Peyer's patch (tissue), 4 donors: ENCODE data around the gene CMC4. TPM values are rescaled to one million over a fixed set of nuclear protein-coding genes. Genes with fewer than 3 reads are reported as not detected.

Source experiments
- DNase-seq, 3 donors: peaks; one replicate each; pipeline ENCODE4 v3.0.0-alpha.2; 2017 to 2019
- H3K27ac ChIP-seq, 4 donors: fragments of 200-600 bp; sonication (generic); one replicate each; pipeline ENCODE4 v1.5.1; 2016 to 2019
- H3K27me3 ChIP-seq, 2 donors: fragments of 200-600 bp; sonication (generic); one replicate each; pipeline ENCODE4 v1.5.1; 2019
- H3K36me3 ChIP-seq, 3 donors: fragments of 200-600 bp; sonication (generic); one replicate each; pipeline ENCODE4 v1.5.1; 2016 to 2019
- H3K4me1 ChIP-seq, 4 donors: fragments of 200-600 bp; sonication (generic); one replicate each; pipeline ENCODE4 v1.5.1; 2016 to 2019
- H3K4me3 ChIP-seq, 4 donors: fragments of 200-600 bp; sonication (generic); 1 replicate in 3 of 4; 2 replicates in 1 of 4; pipeline ENCODE4 v1.5.1; 2016 to 2019; ENCODE audit warnings: mild to moderate bottlenecking in 1 of 4
- H3K9me3 ChIP-seq, 4 donors: fragments of 200-600 bp; sonication (generic); one replicate each; pipeline ENCODE4 v1.5.1; 2016 to 2019; ENCODE audit warnings: mild to moderate bottlenecking in 1 of 4
- POLR2A ChIP-seq, 2 donors: fragments of 450-650 bp; IDR thresholded peaks; one replicate each; pipeline ENCODE4 v1.5.1; 2017; ENCODE audit warnings: antibody characterized with exemption in 2 of 2, mild to moderate bottlenecking in 2 of 2, moderate library complexity in 2 of 2
- total RNA-seq, 4 donors: library from RNA; depleted of rRNA; stranded (reverse); fragments of >200 nt; gene quantifications; one replicate each; pipeline ENCODE4 v1.1.0, GENCODE V29; 2016
- TF ChIP-seq, protein P1 (sequence below), 6 experiments: fragments of 450-650 bp in 4 of 6; fragments of 200-600 bp in 2 of 6; sonication (generic) in 1 of 6; IDR thresholded peaks; one replicate each; pipeline ENCODE4 v1.5.1; 2017 to 2019; ENCODE audit warnings: antibody characterized with exemption in 6 of 6, mild to moderate bottlenecking in 3 of 6, moderate library complexity in 1 of 6

The CMC4 gene
- total RNA-seq, 4 donors from 2014 or later: 3.8 to 20.6 (median 11.8) TPM

- TF ChIP-seq, protein P1, sequence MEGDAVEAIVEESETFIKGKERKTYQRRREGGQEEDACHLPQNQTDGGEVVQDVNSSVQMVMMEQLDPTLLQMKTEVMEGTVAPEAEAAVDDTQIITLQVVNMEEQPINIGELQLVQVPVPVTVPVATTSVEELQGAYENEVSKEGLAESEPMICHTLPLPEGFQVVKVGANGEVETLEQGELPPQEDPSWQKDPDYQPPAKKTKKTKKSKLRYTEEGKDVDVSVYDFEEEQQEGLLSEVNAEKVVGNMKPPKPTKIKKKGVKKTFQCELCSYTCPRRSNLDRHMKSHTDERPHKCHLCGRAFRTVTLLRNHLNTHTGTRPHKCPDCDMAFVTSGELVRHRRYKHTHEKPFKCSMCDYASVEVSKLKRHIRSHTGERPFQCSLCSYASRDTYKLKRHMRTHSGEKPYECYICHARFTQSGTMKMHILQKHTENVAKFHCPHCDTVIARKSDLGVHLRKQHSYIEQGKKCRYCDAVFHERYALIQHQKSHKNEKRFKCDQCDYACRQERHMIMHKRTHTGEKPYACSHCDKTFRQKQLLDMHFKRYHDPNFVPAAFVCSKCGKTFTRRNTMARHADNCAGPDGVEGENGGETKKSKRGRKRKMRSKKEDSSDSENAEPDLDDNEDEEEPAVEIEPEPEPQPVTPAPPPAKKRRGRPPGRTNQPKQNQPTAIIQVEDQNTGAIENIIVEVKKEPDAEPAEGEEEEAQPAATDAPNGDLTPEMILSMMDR (IDR thresholded peaks at IDR 0.05): peak; percentile 38 to 74 (median 68)
- TF ChIP-seq POLR2A (IDR thresholded peaks at IDR 0.05): no peak
- H3K27ac ChIP-seq: peak overlapping the region in 2 of 4 donors; percentile 35 to 69
- peaks cover 0 to 5% (median 0%) of the 10 kb centered on the region in 4 donors for H3K4me1 ChIP-seq
- H3K9me3 ChIP-seq: no peaks in the 10 kb centered on the region
- DNase-seq: peak; percentile 45 to 79 (median 76)
- H3K36me3 ChIP-seq: no peaks in the 10 kb centered on the region
- no peaks in the 10 kb centered on the region for H3K27me3 ChIP-seq
- H3K4me3 ChIP-seq: peak overlapping the region in 2 of 4 donors; percentile 15 to 24
These were observed 13.8 kb downstream of the CMC4 start for GRCh38 chrX:155056877-155057792.

GRCh38 chrX:155056471-155056870 lies 14.5 kb downstream of the CMC4 start:
- Histone ChIP-seq H3K4me1 (peaks cover 0 to 5% (median 0%) of the 10 kb centered on the region in 4 donors), H3K4me3 (no peak overlapping the region), H3K27ac (peak overlapping the region in 2 of 4 donors; percentile 35 to 69)

DNA sequence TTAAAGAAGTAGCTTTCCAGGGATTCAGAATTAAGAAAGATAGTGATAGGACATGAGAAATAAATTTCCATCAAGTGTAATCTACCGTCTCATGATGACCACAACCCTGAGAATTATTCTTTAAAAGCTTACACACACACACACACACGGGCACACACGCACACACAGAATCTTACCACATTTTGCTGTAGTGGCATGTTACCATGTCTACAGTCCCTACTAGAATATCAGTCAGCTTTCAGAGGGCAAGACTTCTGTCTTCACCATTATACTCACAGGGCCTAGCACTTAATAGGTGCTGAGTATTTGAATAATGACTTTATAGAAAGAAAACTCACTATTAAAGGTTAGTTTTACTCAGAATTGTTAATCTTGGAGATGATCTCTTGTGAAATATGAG lies 15.4 kb downstream of the CMC4 start:
- Histone ChIP-seq H3K4me3 (no peak overlapping the region), H3K9me3 (no peaks in the 10 kb centered on the region), H3K27ac (no peak overlapping the region), H3K36me3 (no peaks in the 10 kb centered on the region), H3K27me3 (no peaks in the 10 kb centered on the region), H3K4me1 (peaks cover 0 to 5% (median 0%) of the 10 kb centered on the region in 4 donors)
- no peak for DNase-seq
- TF ChIP-seq POLR2A (IDR thresholded peaks at IDR 0.05): no peak

More at GRCh38 chrX:155056471-155056870, 14.5 kb downstream of the CMC4 start:
- Histone ChIP-seq H3K27me3 (no peaks in the 10 kb centered on the region), H3K36me3 (no peaks in the 10 kb centered on the region), H3K9me3 (no peaks in the 10 kb centered on the region)
- no peak for DNase-seq
- no peak for TF ChIP-seq POLR2A (IDR thresholded peaks at IDR 0.05)
- TF ChIP-seq, protein P1 (IDR thresholded peaks at IDR 0.05): no peak

GRCh38 chrX:155054255-155054654 lies 16.7 kb downstream of the CMC4 start:
- Histone ChIP-seq H3K27ac (no peak overlapping the region), H3K36me3 (no peaks in the 10 kb centered on the region), H3K4me1 (peaks cover 0 to 5% (median 0%) of the 10 kb centered on the region in 4 donors), H3K4me3 (no peak overlapping the region), H3K27me3 (no peaks in the 10 kb centered on the region), H3K9me3 (no peaks in the 10 kb centered on the region)
- TF ChIP-seq POLR2A (IDR thresholded peaks at IDR 0.05): no peak
- TF ChIP-seq, protein P1 (IDR thresholded peaks at IDR 0.05): no peak
- DNase-seq: no peak

DNA sequence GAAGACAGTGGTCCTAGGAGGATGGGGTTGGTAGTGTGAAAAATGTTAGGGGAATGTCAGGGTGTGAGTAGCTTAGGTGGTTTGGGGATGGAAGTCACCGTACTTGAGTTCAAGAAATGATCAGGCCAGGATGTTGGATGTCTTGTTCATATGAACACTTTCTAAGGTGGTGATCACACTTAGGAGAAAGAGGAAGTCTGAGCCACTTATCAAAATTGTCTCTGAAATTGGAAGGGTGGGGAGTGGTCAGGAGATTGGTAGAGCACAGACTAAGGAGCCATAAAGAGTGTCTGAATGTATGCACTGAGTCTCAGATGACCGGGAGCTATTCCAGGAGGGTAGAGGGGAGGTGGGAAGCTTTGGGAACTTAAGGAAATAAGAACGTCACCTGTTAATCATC lies 17.3 kb downstream of the CMC4 start:
- H3K27ac ChIP-seq: no peak overlapping the region
- H3K36me3 ChIP-seq: no peaks in the 10 kb centered on the region
- DNase-seq: no peak
- peaks cover 0 to 5% (median 0%) of the 10 kb centered on the region in 4 donors for H3K4me1 ChIP-seq
- H3K4me3 ChIP-seq: no peak overlapping the region
- TF ChIP-seq, protein P1 (IDR thresholded peaks at IDR 0.05): no peak
- no peak for TF ChIP-seq POLR2A (IDR thresholded peaks at IDR 0.05)
- no peaks in the 10 kb centered on the region for H3K27me3 ChIP-seq
- no peaks in the 10 kb centered on the region for H3K9me3 ChIP-seq
